ENCODE measurements around the gene ZFYVE9.

- TF ChIP-seq CTCF (IDR thresholded peaks at IDR 0.05 in 4 of 5, conservative IDR thresholded peaks at IDR 0.05 in 1 of 5) = no peak
- TF ChIP-seq POLR2A (IDR thresholded peaks at IDR 0.05) = no peak
Measured at GRCh38 chr1:52145137-52145536, 3.2 kb downstream of the ZFYVE9 start.

All from gastrocnemius medialis (tissue), 4 donors.